Measurements from ENCODE around the gene EXOC3L4. TPM values are rescaled to one million over a fixed set of nuclear protein-coding genes. Genes with fewer than 3 reads are reported as not detected.
A peak's percentile ranks its signal among the peaks of the same experiment; 100 is the strongest.

Gene EXOC3L4
- total RNA-seq, 1 experiment from 2014 or later: 6.3 TPM

DNA sequence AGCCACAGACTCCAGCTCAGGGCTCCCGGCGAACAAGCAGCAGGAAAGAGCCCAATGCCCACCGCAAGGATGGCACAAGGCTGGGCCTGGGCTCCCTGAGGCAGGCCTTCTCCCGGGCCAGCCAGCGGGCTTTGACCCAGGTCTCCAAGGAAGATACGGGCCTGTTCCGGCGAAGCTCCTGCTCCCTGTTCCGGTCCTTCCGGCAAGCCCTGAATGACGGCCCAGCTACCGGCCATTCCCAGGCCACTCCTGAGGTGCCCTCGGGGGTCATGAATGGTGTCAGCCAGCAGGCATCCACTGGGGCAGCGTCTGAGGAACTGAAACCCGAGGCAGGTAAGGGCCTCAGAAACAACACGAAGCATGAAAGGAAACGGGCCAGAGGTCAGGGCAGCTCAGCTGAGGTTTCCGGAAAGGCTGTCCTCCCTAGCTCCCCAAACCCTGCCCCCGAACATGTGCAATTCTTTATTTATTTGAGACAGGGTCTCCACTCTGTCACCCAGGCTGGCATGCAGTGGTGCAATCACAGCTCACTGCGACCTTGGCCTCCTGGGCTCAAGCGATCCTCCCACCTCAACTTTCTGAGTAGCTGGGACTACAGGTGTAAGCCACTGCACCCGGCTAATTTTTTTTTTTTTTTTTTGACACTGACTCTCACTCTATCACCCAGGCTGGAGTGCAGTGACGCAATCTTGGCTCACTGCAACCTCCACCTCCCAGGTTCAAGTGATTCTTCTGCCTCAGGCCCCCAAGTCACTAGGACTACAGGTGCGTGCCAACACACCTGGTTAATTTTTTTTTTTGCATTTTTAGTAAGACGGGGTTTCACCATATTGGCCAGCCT lies 6.0 kb downstream of the EXOC3L4 start:
- ChIA-PET POLR2A (interaction anchor here (0.7 kb wide), 1 partner anchor 9 kb away, joined by 3 read pairs; no protein-coding TSS in a partner anchor), CTCF (interaction anchor here (0.6 to 2.2 kb wide), 2 partner anchors 9 to 27 kb away, joined by 5 read pairs; no protein-coding TSS in a partner anchor)
- Histone ChIP-seq H3K27me3 (replicated peaks; ENCODE audit: control insufficient read depth, insufficient read depth, low read length) (no peaks in the 10 kb centered on the region), H3K9me3 (no peaks in the 10 kb centered on the region), H3K4me1 (peaks cover 55% of the 10 kb centered on the region), H3K36me3 (ENCODE audit: control insufficient read depth, insufficient read depth, low read length) (no peaks in the 10 kb centered on the region), H3K4me3 (ENCODE audit: low read depth, low read length) (no peak overlapping the region)
- TF ChIP-seq, protein P1, sequence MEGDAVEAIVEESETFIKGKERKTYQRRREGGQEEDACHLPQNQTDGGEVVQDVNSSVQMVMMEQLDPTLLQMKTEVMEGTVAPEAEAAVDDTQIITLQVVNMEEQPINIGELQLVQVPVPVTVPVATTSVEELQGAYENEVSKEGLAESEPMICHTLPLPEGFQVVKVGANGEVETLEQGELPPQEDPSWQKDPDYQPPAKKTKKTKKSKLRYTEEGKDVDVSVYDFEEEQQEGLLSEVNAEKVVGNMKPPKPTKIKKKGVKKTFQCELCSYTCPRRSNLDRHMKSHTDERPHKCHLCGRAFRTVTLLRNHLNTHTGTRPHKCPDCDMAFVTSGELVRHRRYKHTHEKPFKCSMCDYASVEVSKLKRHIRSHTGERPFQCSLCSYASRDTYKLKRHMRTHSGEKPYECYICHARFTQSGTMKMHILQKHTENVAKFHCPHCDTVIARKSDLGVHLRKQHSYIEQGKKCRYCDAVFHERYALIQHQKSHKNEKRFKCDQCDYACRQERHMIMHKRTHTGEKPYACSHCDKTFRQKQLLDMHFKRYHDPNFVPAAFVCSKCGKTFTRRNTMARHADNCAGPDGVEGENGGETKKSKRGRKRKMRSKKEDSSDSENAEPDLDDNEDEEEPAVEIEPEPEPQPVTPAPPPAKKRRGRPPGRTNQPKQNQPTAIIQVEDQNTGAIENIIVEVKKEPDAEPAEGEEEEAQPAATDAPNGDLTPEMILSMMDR (IDR thresholded peaks at IDR 0.05; ENCODE audit: insufficient read depth in 1 of 2, low read depth in 1 of 2, low read length in 1 of 2, severe bottlenecking in 1 of 2, unreplicated experiment in 1 of 2): no peak
- peaks cover 16% of the 10 kb centered on the region for H3K4me1 Mint-ChIP-seq (ENCODE audit: low read depth, unreplicated experiment)
- intact Hi-C loops (cut with micrococcal nuclease; ENCODE audit: unreplicated experiment): no loop called here
- H3K36me3 Mint-ChIP-seq (ENCODE audit: insufficient read depth, unreplicated experiment): peaks cover 13% of the 10 kb centered on the region
- no peak overlapping the region for H3K27ac Mint-ChIP-seq (ENCODE audit: unreplicated experiment)
- peak overlapping the region; percentile 9 for H3K4me3 Mint-ChIP-seq (ENCODE audit: unreplicated experiment)
- BruUV-seq (replicated peaks): no TSS peak
- no peak for DNase-seq
- no peaks in the 10 kb centered on the region for H3K27me3 Mint-ChIP-seq (ENCODE audit: insufficient read depth, unreplicated experiment)
- no peaks in the 10 kb centered on the region for H3K9me3 Mint-ChIP-seq (ENCODE audit: unreplicated experiment)

DNA sequence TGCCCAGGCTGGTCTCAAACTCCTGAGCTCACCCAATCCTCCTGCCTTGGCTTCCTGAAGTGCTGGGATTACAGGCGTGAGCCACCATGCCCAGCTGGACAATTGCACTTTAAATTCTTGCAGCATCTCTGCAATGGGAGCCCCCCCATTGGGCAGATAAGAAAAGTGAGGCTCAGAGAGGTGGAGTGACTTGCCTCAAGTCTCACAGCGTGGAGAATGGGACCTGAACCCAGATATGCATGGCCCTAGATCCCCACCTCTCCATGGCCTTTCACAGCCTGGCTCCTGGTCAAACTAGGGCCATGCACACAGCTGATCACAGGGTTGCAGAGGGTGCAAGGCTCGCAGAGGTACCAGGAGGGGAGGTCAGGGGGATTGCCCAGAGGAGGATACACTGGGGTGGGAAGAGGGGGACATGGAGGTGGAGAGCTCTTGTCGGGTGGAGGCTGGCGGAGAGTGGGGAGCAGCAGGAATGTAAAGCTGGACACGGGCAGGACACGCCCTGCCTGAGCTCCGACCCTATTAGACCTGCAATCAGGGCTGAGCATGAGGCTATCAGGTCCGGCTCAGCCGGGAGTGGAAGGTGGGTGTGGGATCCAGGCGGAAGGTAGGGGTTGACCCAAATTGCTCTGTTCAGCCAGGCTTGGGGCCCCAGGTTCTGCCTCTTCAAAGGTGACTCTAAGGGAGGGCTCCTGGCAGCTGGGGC lies 6.9 kb downstream of the EXOC3L4 start:
- H3K27ac Mint-ChIP-seq (ENCODE audit: unreplicated experiment): no peak overlapping the region
- H3K36me3 Mint-ChIP-seq (ENCODE audit: insufficient read depth, unreplicated experiment): peaks cover 13% of the 10 kb centered on the region
- Histone ChIP-seq H3K4me1 (peaks cover 54% of the 10 kb centered on the region), H3K27me3 (replicated peaks; ENCODE audit: control insufficient read depth, insufficient read depth, low read length) (no peaks in the 10 kb centered on the region), H3K4me3 (ENCODE audit: low read depth, low read length) (no peak overlapping the region), H3K36me3 (ENCODE audit: control insufficient read depth, insufficient read depth, low read length) (no peaks in the 10 kb centered on the region), H3K9me3 (no peaks in the 10 kb centered on the region)
- TF ChIP-seq, protein P1 (IDR thresholded peaks at IDR 0.05; ENCODE audit: insufficient read depth in 1 of 2, low read depth in 1 of 2, low read length in 1 of 2, severe bottlenecking in 1 of 2, unreplicated experiment in 1 of 2): no peak
- POLR2A ChIA-PET: no interaction called here
- H3K27me3 Mint-ChIP-seq (ENCODE audit: insufficient read depth, unreplicated experiment): no peaks in the 10 kb centered on the region
- BruUV-seq (replicated peaks): no TSS peak
- CTCF ChIA-PET: no interaction called here
- intact Hi-C loops (cut with micrococcal nuclease; ENCODE audit: unreplicated experiment): no loop called here
- H3K9me3 Mint-ChIP-seq (ENCODE audit: unreplicated experiment): no peaks in the 10 kb centered on the region
- H3K4me3 Mint-ChIP-seq (ENCODE audit: unreplicated experiment): peak overlapping the region; percentile 9
- no peak for DNase-seq
- peaks cover 15% of the 10 kb centered on the region for H3K4me1 Mint-ChIP-seq (ENCODE audit: low read depth, unreplicated experiment)

DNA sequence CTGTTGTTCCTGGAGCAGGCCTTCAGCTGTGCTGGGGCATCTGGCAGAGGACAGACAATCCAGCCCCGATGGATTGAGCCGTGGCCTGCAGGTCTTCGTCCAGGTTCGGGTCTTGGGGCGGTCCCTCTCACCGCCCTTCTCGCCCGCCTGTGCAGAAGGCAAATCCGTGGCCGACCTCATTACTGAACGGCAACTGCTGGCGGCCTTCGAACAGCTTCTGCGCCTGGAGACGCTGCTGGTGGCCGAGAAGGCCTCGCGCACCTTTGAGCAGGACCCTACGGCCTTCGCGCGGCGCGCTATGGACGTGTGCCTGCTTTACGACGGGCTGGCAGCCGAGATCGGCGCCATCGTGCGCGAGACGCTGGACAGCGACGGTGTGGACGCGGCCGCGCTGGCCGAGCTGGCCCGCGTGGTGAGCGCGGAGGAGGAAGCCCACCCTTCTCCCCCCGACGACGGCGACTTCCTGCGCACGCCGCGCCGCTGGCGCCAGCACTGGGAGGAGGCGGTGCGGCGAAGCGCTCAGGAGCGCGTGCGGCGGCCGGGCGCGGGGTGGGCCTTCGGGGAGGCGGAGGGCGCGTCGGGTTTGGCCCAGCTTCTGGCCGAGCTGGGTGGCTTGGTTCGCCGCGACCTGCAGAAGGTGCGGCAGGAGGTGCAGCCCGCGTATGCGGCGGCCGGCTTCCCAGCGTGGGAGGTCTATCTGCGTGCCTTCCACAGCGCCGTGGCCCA lies 7.6 kb downstream of the EXOC3L4 start:
- peaks cover 54% of the 10 kb centered on the region for H3K4me1 ChIP-seq
- Mint-ChIP-seq H3K27me3 (ENCODE audit: insufficient read depth, unreplicated experiment) (no peaks in the 10 kb centered on the region), H3K4me3 (ENCODE audit: unreplicated experiment) (no peak overlapping the region), H3K27ac (ENCODE audit: unreplicated experiment) (no peak overlapping the region), H3K9me3 (ENCODE audit: unreplicated experiment) (no peaks in the 10 kb centered on the region), H3K36me3 (ENCODE audit: insufficient read depth, unreplicated experiment) (peaks cover 13% of the 10 kb centered on the region), H3K4me1 (ENCODE audit: low read depth, unreplicated experiment) (peaks cover 10% of the 10 kb centered on the region)
- ChIA-PET CTCF (no interaction called here), POLR2A (no interaction called here)
- intact Hi-C loops (cut with micrococcal nuclease; ENCODE audit: unreplicated experiment): no loop called here
- BruUV-seq (replicated peaks): no TSS peak
- no peaks in the 10 kb centered on the region for H3K9me3 ChIP-seq
- DNase-seq: no peak
- H3K4me3 ChIP-seq (ENCODE audit: low read depth, low read length): no peak overlapping the region
- no peaks in the 10 kb centered on the region for H3K36me3 ChIP-seq (ENCODE audit: control insufficient read depth, insufficient read depth, low read length)
- TF ChIP-seq, protein P1 (IDR thresholded peaks at IDR 0.05; ENCODE audit: insufficient read depth in 1 of 2, low read depth in 1 of 2, low read length in 1 of 2, severe bottlenecking in 1 of 2, unreplicated experiment in 1 of 2): no peak
- no peaks in the 10 kb centered on the region for H3K27me3 ChIP-seq (replicated peaks; ENCODE audit: control insufficient read depth, insufficient read depth, low read length)
